Osteoblast (primary cell): Measurements from ENCODE around the gene CDH1. TPM values are rescaled to one million over a fixed set of nuclear protein-coding genes. Genes with fewer than 3 reads are reported as not detected.
"Not testable (repeated sequence)": the region's sequence is repeated elsewhere in the genome, so short reads cannot be mapped to it uniquely, and the experiment has no call there.

Experiments used
- DNase-seq: peaks from one replicate; pipeline ENCODE4 v3.0.0; 2011; ENCODE audit warnings: low spot score, mixed read lengths; ENCODE audit not compliant: insufficient read length; ENCODE audit errors: missing footprints
- H2AFZ ChIP-seq: 2 replicates; pipeline ENCODE4 v1.6.0; 2011; ENCODE audit warnings: mild to moderate bottlenecking, low read length
- H3K27ac ChIP-seq: 2 replicates; pipeline ENCODE4 v1.5.1; 2011; ENCODE audit warnings: mild to moderate bottlenecking, low read depth, low read length, moderate library complexity
- H3K27me3 ChIP-seq: 2 replicates; pipeline ENCODE4 v1.6.0; 2012; ENCODE audit warnings: mild to moderate bottlenecking, control low read depth, inconsistent platforms, low read length, moderate library complexity; ENCODE audit not compliant: insufficient read depth
- H3K36me3 ChIP-seq: 2 replicates; pipeline ENCODE4 v1.5.1; 2011; ENCODE audit warnings: mild to moderate bottlenecking, low read length, control low read depth, moderate library complexity; ENCODE audit not compliant: insufficient read depth
- H3K4me1 ChIP-seq: 2 replicates; pipeline ENCODE4 v1.5.1; 2011; ENCODE audit warnings: mild to moderate bottlenecking, low read length, control low read depth, moderate library complexity; ENCODE audit not compliant: insufficient read depth
- H3K4me2 ChIP-seq: 2 replicates; pipeline ENCODE4 v1.6.0; 2011; ENCODE audit warnings: mild to moderate bottlenecking, low read length; ENCODE audit not compliant: insufficient read depth
- H3K4me3 ChIP-seq: fragments of 200-600 bp; sonication (generic); 3 replicates; pipeline ENCODE4 v1.5.1; 2012; ENCODE audit warnings: mild to moderate bottlenecking, low read length, inconsistent platforms; ENCODE audit not compliant: insufficient read depth
- H3K79me2 ChIP-seq: 2 replicates; pipeline ENCODE4 v1.6.0; 2012; ENCODE audit warnings: mild to moderate bottlenecking, low read length, control low read depth, inconsistent platforms; ENCODE audit not compliant: insufficient read depth
- H3K9me3 ChIP-seq: 2 replicates; pipeline ENCODE4 v1.5.1; 2011; ENCODE audit warnings: low read depth, low read length, control low read depth
- H4K20me1 ChIP-seq: 2 replicates; pipeline ENCODE4 v1.6.0; 2012; ENCODE audit warnings: mild to moderate bottlenecking, low read length, control low read depth; ENCODE audit not compliant: insufficient read depth
- CTCF ChIP-seq: IDR thresholded peaks from 2 replicates; pipeline ENCODE4 v1.5.1; 2011; ENCODE audit warnings: mild to moderate bottlenecking, low read depth, low read length, moderate library complexity; ENCODE audit errors: extremely low read depth
- total RNA-seq: library from RNA; depleted of rRNA; stranded (reverse); fragments of >200 nt; gene quantifications from 2 replicates; pipeline ENCODE4 v1.2.3, GENCODE V29; 2012

CDH1 gene
- total RNA-seq, 1 donor: 1.1 TPM

- no peaks in the 10 kb centered on the region for H3K36me3 ChIP-seq
- DNase-seq: no peak
- H3K27me3 ChIP-seq: peaks cover 5% of the 10 kb centered on the region
- H3K79me2 ChIP-seq: no peaks in the 10 kb centered on the region
- no peak overlapping the region for H2AFZ ChIP-seq
- H4K20me1 ChIP-seq: no peaks in the 10 kb centered on the region
- no peak overlapping the region for H3K4me3 ChIP-seq
- H3K4me2 ChIP-seq: no peak overlapping the region
- H3K4me1 ChIP-seq: no peaks in the 10 kb centered on the region
- H3K27ac ChIP-seq: no peak overlapping the region
- H3K9me3 ChIP-seq: no peaks in the 10 kb centered on the region
- no peak for TF ChIP-seq CTCF
Measured at GRCh38 chr16:68715471-68715870, 21.6 kb upstream of the CDH1 start.

GRCh38 chr16:68716516-68716915 is 20.6 kb upstream of the CDH1 start:
- not testable (repeated sequence) for H3K4me1 ChIP-seq, H4K20me1 ChIP-seq, H3K27me3 ChIP-seq, H3K9me3 ChIP-seq, DNase-seq, H3K4me3 ChIP-seq, H2AFZ ChIP-seq, H3K27ac ChIP-seq, H3K36me3 ChIP-seq, H3K4me2 ChIP-seq, H3K79me2 ChIP-seq

- Histone ChIP-seq H3K27me3 (no peaks in the 10 kb centered on the region), H3K79me2 (no peaks in the 10 kb centered on the region), H3K4me1 (no peaks in the 10 kb centered on the region), H4K20me1 (no peaks in the 10 kb centered on the region), H3K27ac (no peak overlapping the region), H2AFZ (no peak overlapping the region), H3K9me3 (no peaks in the 10 kb centered on the region), H3K4me2 (no peak overlapping the region), H3K4me3 (no peak overlapping the region), H3K36me3 (no peaks in the 10 kb centered on the region)
- DNase-seq: no peak
- TF ChIP-seq CTCF: no peak
Measured at GRCh38 chr16:68717684-68718083, 19.4 kb upstream of the CDH1 start.

GRCh38 chr16:68718590-68718989 is 18.5 kb upstream of the CDH1 start:
- H2AFZ ChIP-seq: no peak overlapping the region
- no peak for DNase-seq

More at GRCh38 chr16:68718590-68718989, 18.5 kb upstream of the CDH1 start:
- no peak overlapping the region for H3K4me2 ChIP-seq
- no peaks in the 10 kb centered on the region for H3K79me2 ChIP-seq
- no peaks in the 10 kb centered on the region for H4K20me1 ChIP-seq
- H3K27ac ChIP-seq: no peak overlapping the region
- no peak for TF ChIP-seq CTCF
- no peaks in the 10 kb centered on the region for H3K4me1 ChIP-seq
- no peaks in the 10 kb centered on the region for H3K27me3 ChIP-seq
- no peaks in the 10 kb centered on the region for H3K9me3 ChIP-seq
- no peaks in the 10 kb centered on the region for H3K36me3 ChIP-seq
- H3K4me3 ChIP-seq: no peak overlapping the region
